ENCODE measurements around the gene DDX42. TPM values are rescaled to one million over a fixed set of nuclear protein-coding genes. Genes with fewer than 3 reads are reported as not detected.

Gene DDX42
- total and polyA plus RNA-seq, 2 of the 13 experiments (the other 11 are each of a cell fraction or from before 2014, with no cell fraction given) = 87.2 to 92.9 TPM

- Histone ChIP-seq H3K4me2 (ENCODE audit: low read depth, low read length) (no peak overlapping the region), H3K9me3 (ENCODE audit: low read length) (no peaks in the 10 kb centered on the region), H3K4me3 (replicated peaks in 1 of 3; ENCODE audit: insufficient read depth in 1 of 3, low read depth in 2 of 3, low read length in 3 of 3) (no peak overlapping the region), H3K27ac (ENCODE audit: extremely low read length, insufficient read depth, low read length) (no peak overlapping the region), H3K27me3 (ENCODE audit: control insufficient read depth in 1 of 2, insufficient read depth in 2 of 2, low read length in 2 of 2) (no peaks in the 10 kb centered on the region), H3K79me2 (ENCODE audit: insufficient read depth, low read length) (peaks cover 26% of the 10 kb centered on the region), H2AFZ (ENCODE audit: low read length) (no peak overlapping the region), H3K4me1 (ENCODE audit: insufficient read depth, low read length) (peaks cover 15% of the 10 kb centered on the region), H3K9ac (ENCODE audit: insufficient read depth, low read depth, low read length) (no peak overlapping the region), H3K36me3 (replicated peaks in 1 of 2; ENCODE audit: control insufficient read depth in 1 of 2, insufficient read depth in 2 of 2, low read length in 2 of 2) (peaks cover 57 to 81% of the 10 kb centered on the region in 2 experiments), H4K20me1 (ENCODE audit: insufficient read depth, low read length) (peaks cover 8% of the 10 kb centered on the region; the same call in 1 of the 2 replicates)
- 75% methylated on average over 10 of the region's 13 CpGs for WGBS (ENCODE audit: low lambda C conversion rate)
- FAIRE-seq (peak; percentile 86), DNase-seq (ENCODE audit: low spot score) (peak; percentile 81), ATAC-seq (peak; percentile 81)
- POLR2A ChIA-PET = interaction anchor here (1.4 to 5.2 kb wide), 2 partner anchors 6 to 61 kb away, joined by 5 to 30 read pairs; partner anchors contain the start of genes CCDC47 and DDX42
- intact Hi-C loops (cut with micrococcal nuclease; ENCODE audit: unreplicated experiment) (no loop called here), in situ Hi-C loops (cut with HindIII; ENCODE audit: extremely low pct_ligation_motif_present, low pct_unique_long_range_greater_than_20kb) (no loop called here)
- CTCF ChIA-PET (ENCODE audit: low intra/inter-chr PET ratio, low total read pairs) = interaction anchor here (1.2 kb wide), 1 partner anchor 22 kb away, joined by 3 read pairs; no protein-coding TSS in a partner anchor
- no TSS peak for BruUV-seq (replicated peaks)
- TF ChIP-seq ZBTB7A (CRISPR knock-in tag; IDR thresholded peaks at IDR 0.05) = no peak
- TF ChIP-seq ZNF687 (CRISPR knock-in tag; IDR thresholded peaks at IDR 0.05) = peak; percentile 33
- 0 out of 4 replicates have a peak, but pooled peaks of 1 of the 2 experiments have one; percentile 33 for TF ChIP-seq KLF16 (CRISPR knock-in tag; IDR thresholded peaks at IDR 0.05)
- no peak for TF ChIP-seq PHB2 (IDR thresholded peaks at IDR 0.05; ENCODE audit: partially characterized antibody)
- peak; percentile 66; the same call in 1 of the 2 replicates for TF ChIP-seq ZNF362 (CRISPR knock-in tag; IDR thresholded peaks at IDR 0.05; ENCODE audit: borderline replicate concordance)
- TF ChIP-seq THRA (CRISPR knock-in tag; IDR thresholded peaks at IDR 0.05; ENCODE audit: borderline replicate concordance) = no peak
- peak; percentile 22 for TF ChIP-seq RBM22 (optimal IDR thresholded peaks at IDR 0.05; ENCODE audit: low read length)
- TF ChIP-seq IRF2 (CRISPR knock-in tag; IDR thresholded peaks at IDR 0.05) = 0 out of 2 replicates have a peak, but pooled peaks have one; percentile 44
- no peak for TF ChIP-seq AHDC1 (CRISPR knock-in tag; IDR thresholded peaks at IDR 0.05; ENCODE audit: borderline replicate concordance)
- TF ChIP-seq ZNF713 (CRISPR knock-in tag; IDR thresholded peaks at IDR 0.05) = no peak
Measured at GRCh38 chr17:63834431-63835166, 60.6 kb downstream of the DDX42 start.
